Activated naive CD4-positive, alpha-beta T cell treated with anti-CD3 and anti-CD28 coated beads, Interleukin-2, amount 50 U/mL, for 72 hours (primary cell): ENCODE measurements around the gene GAB3. TPM values are rescaled to one million over a fixed set of nuclear protein-coding genes. Genes with fewer than 3 reads are reported as not detected.
"Not testable (repeated sequence)": the region's sequence is repeated elsewhere in the genome, so short reads cannot be mapped to it uniquely, and the experiment has no call there.

Experiments
- ATAC-seq, 2 donors: fragments of 150-1000 bp; cut with Tn5 transposase; 2 replicates each; pipeline ENCODE4 v1.10.0; 2021; ENCODE audit warnings: mild to moderate bottlenecking in 2 of 2, moderate library complexity in 2 of 2
- DNase-seq, 2 donors: peaks; one replicate each; pipeline ENCODE4 v3.0.0; 2021 to 2022; ENCODE audit warnings: low spot score in 2 of 2
- H3K27ac Mint-ChIP-seq, 2 donors: one replicate each; pipeline ENCODE4 v1.8.0; 2022; ENCODE audit warnings: mild to moderate bottlenecking in 2 of 2, mixed read lengths in 2 of 2
- H3K36me3 Mint-ChIP-seq, 2 donors: one replicate each; pipeline ENCODE4 v1.8.0; 2022; ENCODE audit warnings: mixed read lengths in 2 of 2
- H3K9me3 Mint-ChIP-seq, 2 donors: one replicate each; pipeline ENCODE4 v1.8.0; 2022; ENCODE audit warnings: mixed read lengths in 2 of 2
- total RNA-seq, 2 donors: library from RNA; stranded (reverse); gene quantifications; one replicate each; pipeline ENCODE4 v1.2.3, GENCODE V29; 2022

Gene GAB3
- total RNA-seq, 2 donors from 2014 or later: 3.3 to 4.0 TPM

- H3K36me3 Mint-ChIP-seq: no peaks in the 10 kb centered on the region
These were observed 95.5 kb downstream of the GAB3 start for GRCh38 chrX:154655346-154655745.

GRCh38 chrX:154654925-154655324 lies 96.0 kb downstream of the GAB3 start:
- no peaks in the 10 kb centered on the region for H3K9me3 Mint-ChIP-seq
- ATAC-seq (no peak), DNase-seq (no peak)
- no peaks in the 10 kb centered on the region for H3K36me3 Mint-ChIP-seq
- peak overlapping the region in 1 of 2 donors; percentile 79 for H3K27ac Mint-ChIP-seq

More at GRCh38 chrX:154655346-154655745, 95.5 kb downstream of the GAB3 start:
- ATAC-seq: no peak
- Mint-ChIP-seq H3K9me3 (no peaks in the 10 kb centered on the region), H3K27ac (no peak overlapping the region)
- no peak for DNase-seq

- Mint-ChIP-seq H3K36me3 (no peaks in the 10 kb centered on the region), H3K9me3 (no peaks in the 10 kb centered on the region), H3K27ac (no peak overlapping the region)
- DNase-seq (no peak), ATAC-seq (no peak)
These were observed 96.5 kb downstream of the GAB3 start for GRCh38 chrX:154654372-154654771.

- ATAC-seq, H3K36me3 Mint-ChIP-seq, H3K27ac Mint-ChIP-seq, H3K9me3 Mint-ChIP-seq, DNase-seq: not testable (repeated sequence)
These were observed 97.5 kb downstream of the GAB3 start, which contains the start of gene CTAG2 for GRCh38 chrX:154653413-154653812. Gene CTAG2 (minus strand): TSS chrX:154653579. CDS start chrX:154653515, 64 bp downstream.

- Mint-ChIP-seq H3K9me3 (no peaks in the 10 kb centered on the region), H3K27ac (no peak overlapping the region), H3K36me3 (no peaks in the 10 kb centered on the region)
- DNase-seq: no peak
- no peak for ATAC-seq
These were observed 97.9 kb downstream of the GAB3 start for GRCh38 chrX:154653048-154653401.

GRCh38 chrX:154652311-154653047 lies 98.4 kb downstream of the GAB3 start:
- H3K36me3 Mint-ChIP-seq: no peaks in the 10 kb centered on the region
- ATAC-seq: no peak
- no peak overlapping the region for H3K27ac Mint-ChIP-seq
- no peaks in the 10 kb centered on the region for H3K9me3 Mint-ChIP-seq
- no peak for DNase-seq

GRCh38 chrX:154650221-154650510 lies 100.7 kb downstream of the GAB3 start:
- Mint-ChIP-seq H3K36me3 (no peaks in the 10 kb centered on the region), H3K9me3 (no peaks in the 10 kb centered on the region), H3K27ac (no peak overlapping the region)
- DNase-seq: no peak
- ATAC-seq: no peak

- Mint-ChIP-seq H3K27ac (no peak overlapping the region), H3K9me3 (no peaks in the 10 kb centered on the region), H3K36me3 (no peaks in the 10 kb centered on the region)
- DNase-seq (no peak), ATAC-seq (no peak)
These were observed 101.2 kb downstream of the GAB3 start for GRCh38 chrX:154649503-154650220.

GRCh38 chrX:154648931-154649330 lies 101.9 kb downstream of the GAB3 start:
- ATAC-seq (no peak), DNase-seq (no peak)
- no peaks in the 10 kb centered on the region for H3K36me3 Mint-ChIP-seq
- H3K27ac Mint-ChIP-seq: no peak overlapping the region
- no peaks in the 10 kb centered on the region for H3K9me3 Mint-ChIP-seq

GRCh38 chrX:154645745-154646378 lies 105.0 kb downstream of the GAB3 start:
- ATAC-seq: peak; percentile 83 to 84
- not testable (repeated sequence) for H3K27ac Mint-ChIP-seq, H3K36me3 Mint-ChIP-seq, DNase-seq, H3K9me3 Mint-ChIP-seq

- DNase-seq, H3K27ac Mint-ChIP-seq, H3K36me3 Mint-ChIP-seq, H3K9me3 Mint-ChIP-seq: not testable (repeated sequence)
- peak in 1 of 2 donors; percentile 17 for ATAC-seq
These were observed 107.2 kb downstream of the GAB3 start for GRCh38 chrX:154643708-154644107.

- not testable (repeated sequence) for ATAC-seq, DNase-seq, H3K9me3 Mint-ChIP-seq, H3K27ac Mint-ChIP-seq, H3K36me3 Mint-ChIP-seq
These were observed 109.1 kb downstream of the GAB3 start for GRCh38 chrX:154641740-154642139.

- not testable (repeated sequence) for H3K36me3 Mint-ChIP-seq, ATAC-seq, DNase-seq, H3K9me3 Mint-ChIP-seq, H3K27ac Mint-ChIP-seq
These were observed 117.2 kb downstream of the GAB3 start for GRCh38 chrX:154633661-154634060.

GRCh38 chrX:154630949-154631348 lies 119.9 kb downstream of the GAB3 start:
- not testable (repeated sequence) for DNase-seq, H3K36me3 Mint-ChIP-seq, H3K27ac Mint-ChIP-seq, ATAC-seq, H3K9me3 Mint-ChIP-seq

GRCh38 chrX:154628960-154629359 lies 121.9 kb downstream of the GAB3 start:
- not testable (repeated sequence) for H3K36me3 Mint-ChIP-seq, DNase-seq, H3K27ac Mint-ChIP-seq, H3K9me3 Mint-ChIP-seq
- ATAC-seq: peak; percentile 40 to 55
